Measurements from ENCODE around the gene SOX8. TPM values are rescaled to one million over a fixed set of nuclear protein-coding genes. Genes with fewer than 3 reads are reported as not detected.

SOX8 gene
- total RNA-seq, 1 experiment from 2014 or later = 1.4 TPM

GRCh38 chr16:996681-997080 is 15.1 kb downstream of the SOX8 start:
- ChIA-PET POLR2A (ENCODE audit: low non-redundant PET) (no interaction called here), CTCF (no interaction called here)
- no TSS peak for BruUV-seq (replicated peaks)
- no peak for DNase-seq (ENCODE audit: low spot score)
- H3K27me3 ChIP-seq (replicated peaks; ENCODE audit: insufficient read depth, low read depth, low read length, poor library complexity) = no peaks in the 10 kb centered on the region
- no peak for TF ChIP-seq CTCF (conservative IDR thresholded peaks at IDR 0.05; ENCODE audit: low read depth, low read length)
- TF ChIP-seq EZH2 (IDR thresholded peaks at IDR 0.05; ENCODE audit: borderline replicate concordance, low read depth, low read length, poor library complexity, severe bottlenecking) = no peak
- no peak overlapping the region for H3K27ac ChIP-seq (ENCODE audit: low read depth, low read length, poor library complexity, severe bottlenecking)
- peaks cover 14% of the 10 kb centered on the region for H3K4me1 ChIP-seq (ENCODE audit: insufficient read depth, low read length, poor library complexity, severe bottlenecking)
- no peaks in the 10 kb centered on the region for H3K9me3 ChIP-seq (ENCODE audit: low read depth, low read length, poor library complexity, severe bottlenecking)
- no peaks in the 10 kb centered on the region for H3K36me3 ChIP-seq (ENCODE audit: insufficient read depth, low read length, poor library complexity, severe bottlenecking)
- intact Hi-C loops (cut with micrococcal nuclease; ENCODE audit: unreplicated experiment) = no loop called here
- H3K4me3 ChIP-seq (ENCODE audit: low read depth, low read length, poor library complexity, severe bottlenecking) = no peak overlapping the region

GRCh38 chr16:997440-998051 is 16.0 kb downstream of the SOX8 start:
- no TSS peak for BruUV-seq (replicated peaks)
- peaks cover 14% of the 10 kb centered on the region for H3K4me1 ChIP-seq (ENCODE audit: insufficient read depth, low read length, poor library complexity, severe bottlenecking)
- TF ChIP-seq EZH2 (IDR thresholded peaks at IDR 0.05; ENCODE audit: borderline replicate concordance, low read depth, low read length, poor library complexity, severe bottlenecking) = no peak
- no peak for TF ChIP-seq CTCF (conservative IDR thresholded peaks at IDR 0.05; ENCODE audit: low read depth, low read length)
- ChIA-PET CTCF (no interaction called here), POLR2A (ENCODE audit: low non-redundant PET) (interaction anchor here (0.6 kb wide), 1 partner anchor 17 kb away, joined by 3 read pairs; no protein-coding TSS in a partner anchor)
- H3K36me3 ChIP-seq (ENCODE audit: insufficient read depth, low read length, poor library complexity, severe bottlenecking) = no peaks in the 10 kb centered on the region
- peak; percentile 60 for DNase-seq (ENCODE audit: low spot score)
- H3K27ac ChIP-seq (ENCODE audit: low read depth, low read length, poor library complexity, severe bottlenecking) = no peak overlapping the region
- peak overlapping the region; percentile 29 for H3K4me3 ChIP-seq (ENCODE audit: low read depth, low read length, poor library complexity, severe bottlenecking)
- intact Hi-C loops (cut with micrococcal nuclease; ENCODE audit: unreplicated experiment) = no loop called here
- no peaks in the 10 kb centered on the region for H3K27me3 ChIP-seq (replicated peaks; ENCODE audit: insufficient read depth, low read depth, low read length, poor library complexity)
- H3K9me3 ChIP-seq (ENCODE audit: low read depth, low read length, poor library complexity, severe bottlenecking) = no peaks in the 10 kb centered on the region

GRCh38 chr16:998211-998610 is 16.6 kb downstream of the SOX8 start:
- H3K36me3 ChIP-seq (ENCODE audit: insufficient read depth, low read length, poor library complexity, severe bottlenecking) = no peaks in the 10 kb centered on the region
- peak overlapping the region; percentile 29 for H3K4me3 ChIP-seq (ENCODE audit: low read depth, low read length, poor library complexity, severe bottlenecking)
- no peak for DNase-seq (ENCODE audit: low spot score)
- no peaks in the 10 kb centered on the region for H3K9me3 ChIP-seq (ENCODE audit: low read depth, low read length, poor library complexity, severe bottlenecking)
- POLR2A ChIA-PET (ENCODE audit: low non-redundant PET) = no interaction called here
- no peak overlapping the region for H3K27ac ChIP-seq (ENCODE audit: low read depth, low read length, poor library complexity, severe bottlenecking)
- BruUV-seq (replicated peaks) = no TSS peak
- intact Hi-C loops (cut with micrococcal nuclease; ENCODE audit: unreplicated experiment) = no loop called here
- CTCF ChIA-PET = no interaction called here
- no peaks in the 10 kb centered on the region for H3K27me3 ChIP-seq (replicated peaks; ENCODE audit: insufficient read depth, low read depth, low read length, poor library complexity)
- no peak for TF ChIP-seq CTCF (conservative IDR thresholded peaks at IDR 0.05; ENCODE audit: low read depth, low read length)
- no peak for TF ChIP-seq EZH2 (IDR thresholded peaks at IDR 0.05; ENCODE audit: borderline replicate concordance, low read depth, low read length, poor library complexity, severe bottlenecking)
- H3K4me1 ChIP-seq (ENCODE audit: insufficient read depth, low read length, poor library complexity, severe bottlenecking) = peaks cover 14% of the 10 kb centered on the region
